GM19468 (cell line): ENCODE data around the gene NOTUM.

Experiments used
- ATAC-seq: cut with Tn5 transposase; IDR thresholded peaks from one replicate; pipeline ENCODE4 v1.9.1; 2021; ENCODE audit warnings: mild to moderate bottlenecking, moderate library complexity, moderate number of reproducible peaks; ENCODE audit not compliant: unreplicated experiment; ENCODE audit errors: extremely low read depth

The NOTUM gene

DNA sequence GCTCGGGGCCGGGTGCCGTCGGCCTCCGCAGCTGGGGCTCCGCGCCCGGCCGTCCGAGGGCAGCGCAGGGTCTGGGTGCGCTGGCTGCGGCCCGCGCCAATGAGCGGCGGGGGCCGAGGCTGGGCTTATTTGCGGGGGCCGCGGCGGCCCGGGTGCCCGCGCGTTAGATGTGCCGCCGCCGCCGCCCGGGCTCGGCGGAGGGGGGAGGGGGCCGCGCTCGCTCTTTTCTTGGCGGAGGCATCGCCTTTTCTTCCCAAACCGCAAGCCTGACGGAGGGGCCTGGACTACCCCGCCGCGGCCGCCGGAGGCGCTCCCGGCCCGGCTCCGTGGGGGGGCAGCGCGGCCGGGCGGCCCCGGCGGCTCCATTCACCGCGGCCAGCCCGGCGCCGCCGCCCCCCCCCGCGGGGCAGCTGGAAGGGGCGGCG, at the start of gene NOTUM:
Gene NOTUM (minus strand): TSS at position 101 of the 425 bp plus-strand sequence. CDS start 278 bp downstream, outside the sequence.
- ATAC-seq = no peak

DNA sequence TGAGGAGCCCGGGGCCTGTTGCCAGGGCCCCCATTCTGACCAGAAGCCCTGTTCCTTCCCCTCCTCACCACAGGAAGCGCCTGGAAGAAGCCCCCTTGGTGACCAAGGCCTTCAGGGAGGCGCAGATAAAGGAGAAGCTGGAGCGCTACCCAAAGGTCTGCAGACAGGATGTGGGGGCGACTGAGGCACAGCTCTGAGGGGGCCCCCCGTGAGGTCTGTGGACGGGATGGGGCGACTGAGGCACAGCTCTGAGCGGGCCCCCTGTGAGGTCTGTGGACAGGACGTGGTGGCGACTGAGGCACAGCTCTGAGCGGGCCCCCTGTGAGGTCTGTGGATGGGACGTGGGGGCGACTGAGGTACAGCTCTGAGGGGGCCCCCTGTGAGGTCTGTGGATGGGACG, 48.4 kb upstream of the NOTUM start:
- no peak for ATAC-seq

DNA sequence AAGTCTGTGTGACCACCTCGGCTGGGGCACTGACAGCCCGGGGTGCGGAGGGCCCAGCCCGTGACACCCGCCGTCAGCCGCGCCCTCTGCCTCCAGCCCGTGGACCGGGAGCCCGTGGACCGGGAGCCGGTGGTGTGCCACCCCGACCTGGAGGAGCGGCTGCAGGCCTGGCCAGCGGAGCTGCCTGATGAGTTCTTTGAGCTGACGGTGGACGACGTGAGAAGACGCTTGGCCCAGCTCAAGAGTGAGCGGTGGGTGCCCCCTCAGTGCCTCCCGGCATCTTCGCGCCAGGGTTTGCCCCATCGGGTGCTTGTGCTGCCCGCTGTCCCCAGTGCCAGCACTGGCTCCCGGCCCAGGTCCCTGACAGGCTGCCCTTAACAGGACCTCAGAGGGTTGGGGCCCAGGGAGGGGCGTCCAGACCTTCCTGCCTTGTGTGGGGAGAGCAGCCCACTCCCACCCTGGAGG, 48.0 kb upstream of the NOTUM start:
- no peak for ATAC-seq

GRCh38 chr17:82008258-82008940, 47.4 kb upstream of the NOTUM start:
- no peak for ATAC-seq

- no peak for ATAC-seq
Observed at GRCh38 chr17:82007495-82008257, 46.7 kb upstream of the NOTUM start.

DNA sequence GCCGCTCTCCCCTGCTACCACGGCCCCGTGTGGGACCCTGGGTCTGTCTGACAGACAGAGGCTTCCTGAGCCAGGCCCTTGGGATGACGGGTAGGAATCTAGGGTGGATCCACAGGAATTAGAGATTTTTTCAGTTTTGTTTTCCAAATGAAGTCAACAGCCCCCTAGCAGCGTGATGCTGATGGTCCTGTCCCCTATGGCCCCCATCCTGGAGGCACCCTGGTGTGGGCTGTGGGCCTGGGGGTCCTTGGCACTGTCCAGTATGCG, 46.2 kb upstream of the NOTUM start:
- ATAC-seq = no peak

- ATAC-seq = no peak
Observed at GRCh38 chr17:82006468-82007227, 45.7 kb upstream of the NOTUM start.

DNA sequence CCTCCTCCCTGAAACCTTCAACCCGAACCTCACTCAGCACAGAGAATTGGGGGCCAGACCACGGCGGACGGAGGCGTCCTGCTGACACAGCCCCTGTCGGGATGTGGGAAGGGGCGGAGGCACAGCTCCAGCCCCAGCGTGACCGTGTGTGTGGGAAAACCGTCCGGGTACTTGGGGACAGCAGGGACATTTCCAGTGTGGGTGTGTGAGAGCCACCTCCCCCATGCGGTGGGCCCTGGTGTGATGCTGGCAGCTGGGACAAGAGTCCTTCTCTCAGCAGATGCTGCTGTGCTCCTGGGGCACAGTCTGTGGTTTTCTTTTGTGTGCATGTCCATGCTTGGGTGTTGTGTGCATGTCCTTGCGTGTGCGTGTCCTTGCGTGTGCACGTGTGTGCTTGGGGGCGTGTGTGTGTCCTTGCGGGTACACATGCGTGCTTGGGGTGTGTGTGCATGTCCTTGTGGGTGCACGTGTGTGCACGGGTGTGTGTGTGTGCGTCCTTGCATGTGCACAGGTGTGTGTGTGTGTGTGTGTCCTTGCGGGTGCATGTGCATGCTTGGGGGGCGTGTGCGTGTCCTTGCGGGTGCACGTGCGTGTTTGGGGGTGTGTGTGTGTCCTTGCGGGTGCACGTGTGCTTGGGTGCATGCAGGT, 44.8 kb upstream of the NOTUM start:
- ATAC-seq = no peak

DNA sequence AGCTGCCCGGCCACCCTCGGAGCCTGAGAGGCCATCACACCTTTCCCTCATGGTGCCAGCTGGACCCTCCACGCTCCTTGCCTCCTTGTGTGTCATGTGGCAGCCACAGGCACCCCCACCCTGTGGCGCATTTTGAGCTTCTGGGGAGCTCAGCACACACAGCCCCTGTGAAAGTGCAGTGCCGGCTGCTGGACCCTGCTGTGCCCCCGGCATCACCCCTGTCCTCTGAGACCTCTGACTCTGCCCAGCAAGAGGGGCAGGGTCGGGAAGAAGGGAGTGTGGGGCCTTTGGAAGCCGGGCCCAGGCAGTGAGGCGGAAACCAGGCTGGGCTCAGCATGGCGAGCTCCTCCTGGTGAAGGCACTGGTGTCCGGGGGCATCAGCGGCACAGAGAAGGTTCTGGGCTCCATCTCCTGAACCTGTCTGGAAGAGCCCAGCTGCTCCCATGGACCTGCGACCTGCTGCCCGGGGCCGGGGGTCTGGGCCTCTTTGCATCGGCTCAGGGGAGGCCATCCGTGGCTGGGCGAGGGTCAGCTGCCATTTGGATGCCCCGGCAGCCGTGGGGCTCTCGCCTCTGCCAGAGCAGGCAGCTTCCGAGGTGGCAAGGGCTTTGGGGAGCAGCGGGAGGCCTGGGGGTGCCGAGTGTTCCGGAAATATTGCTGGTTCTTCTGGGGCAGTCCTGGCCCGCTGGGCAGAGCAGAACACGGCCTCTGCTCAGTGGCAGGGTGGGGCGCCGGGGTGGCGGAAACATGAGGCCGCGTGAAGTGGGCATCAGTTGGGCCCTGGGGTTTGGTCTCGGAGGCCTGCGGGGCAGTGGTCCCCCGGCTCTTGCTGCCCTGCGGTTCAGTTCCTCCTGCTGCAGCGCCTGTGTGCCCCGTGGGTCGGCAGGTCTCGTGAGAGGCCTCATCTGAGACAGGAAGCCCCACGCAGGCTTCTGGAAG, 43.8 kb upstream of the NOTUM start:
- ATAC-seq = no peak

DNA sequence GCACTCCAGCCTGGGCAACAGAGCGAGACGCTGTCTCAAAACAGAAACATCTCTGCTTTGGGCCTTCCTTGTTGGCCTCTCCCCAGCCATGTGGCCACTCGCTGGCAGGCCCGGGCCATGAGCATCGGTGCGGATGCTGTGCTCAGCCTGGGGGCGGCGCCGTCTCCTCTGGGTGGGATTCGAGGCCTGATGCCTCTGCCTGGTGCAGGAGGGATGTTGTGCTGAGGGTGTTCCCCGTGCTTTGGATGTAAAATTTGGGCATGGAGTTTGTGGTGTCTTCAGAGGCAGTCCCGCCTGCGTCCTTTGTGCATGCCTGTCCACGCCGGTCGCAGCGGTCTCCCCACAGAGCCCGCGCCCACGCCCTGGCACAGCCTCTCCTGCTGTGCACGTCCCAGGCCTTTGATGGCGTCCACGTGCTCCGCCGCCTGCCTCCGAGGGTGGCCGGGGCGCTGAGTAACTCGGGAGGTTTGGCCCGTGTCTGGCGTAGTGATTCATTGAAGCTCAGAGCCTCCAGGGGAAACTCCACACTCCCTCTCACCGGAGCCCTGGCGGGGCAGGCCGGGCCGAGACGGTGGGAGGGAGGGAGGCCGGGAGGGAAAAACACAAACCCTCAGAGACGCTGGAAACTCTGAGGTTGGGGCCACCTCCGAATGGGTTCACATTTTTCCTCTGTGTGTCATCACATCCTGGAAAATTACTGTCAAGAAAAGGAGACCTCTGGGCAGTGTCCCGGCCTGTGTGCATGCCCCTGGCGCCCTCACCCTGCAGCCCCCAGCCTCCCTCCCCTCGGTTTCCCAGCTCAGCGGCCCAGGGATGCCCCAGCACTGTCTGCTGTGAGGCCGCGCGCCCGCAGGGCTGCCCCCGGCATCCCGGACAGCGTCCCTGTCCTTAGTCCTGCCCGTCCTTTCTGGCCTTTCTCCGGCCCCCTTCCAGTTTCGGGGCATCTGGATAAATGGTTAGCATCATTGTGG, 42.7 kb upstream of the NOTUM start:
- ATAC-seq = no peak

DNA sequence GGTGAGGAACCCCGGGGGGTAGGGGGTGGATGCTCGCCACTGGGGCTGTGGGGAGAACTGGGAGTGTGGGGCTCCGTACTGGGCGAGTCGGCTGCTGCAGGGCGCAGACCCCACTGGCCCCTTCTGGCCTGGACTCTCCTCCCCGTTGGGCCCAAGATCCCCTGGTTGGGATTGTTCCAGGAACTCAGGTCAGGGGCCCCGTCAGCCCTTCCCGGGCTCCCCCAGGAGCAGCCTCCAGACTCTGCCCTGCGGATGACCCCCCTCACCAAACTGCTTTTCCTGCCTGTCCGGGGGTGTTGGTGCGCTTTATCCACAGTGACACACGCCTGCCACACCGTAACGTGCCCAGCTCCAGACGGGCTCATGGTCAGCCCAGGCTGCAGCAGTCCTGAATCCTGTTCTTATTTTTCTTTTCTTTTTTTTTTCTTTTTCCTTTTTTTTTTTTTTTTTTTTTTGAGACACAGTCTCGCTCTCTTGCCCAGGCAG, 40.6 kb upstream of the NOTUM start:
- no peak for ATAC-seq

GRCh38 chr17:82000803-82001570, 40.0 kb upstream of the NOTUM start:
- no peak for ATAC-seq

- ATAC-seq = no peak
Observed at GRCh38 chr17:81999976-82000802, 39.2 kb upstream of the NOTUM start.

DNA sequence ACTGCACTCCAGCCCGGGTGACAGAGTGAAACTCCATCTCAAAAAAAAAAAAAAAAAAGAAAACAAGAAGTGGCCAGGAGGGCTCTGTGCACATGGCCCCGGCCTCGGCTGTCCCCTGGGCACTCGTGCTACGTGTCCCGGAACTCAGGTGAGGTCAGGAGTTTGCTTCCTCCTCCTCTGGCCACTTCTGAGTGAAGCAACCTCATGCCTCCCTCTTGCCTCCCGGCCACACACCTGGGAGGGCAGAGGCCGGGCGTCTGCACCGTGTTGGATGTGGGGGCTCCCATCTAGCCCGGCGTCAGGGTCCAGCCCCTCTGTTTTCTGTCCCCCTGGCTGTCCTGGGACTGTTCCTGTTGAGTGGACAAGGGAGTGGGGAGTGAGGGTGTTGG, 38.6 kb upstream of the NOTUM start:
- ATAC-seq = no peak

- no peak for ATAC-seq
Observed at GRCh38 chr17:81998691-81999438, 37.9 kb upstream of the NOTUM start.

GRCh38 chr17:81998212-81998611, 37.2 kb upstream of the NOTUM start:
- no peak for ATAC-seq
